Mesendoderm (in vitro differentiated cells): Measurements from ENCODE around the gene KIF5A.
A peak's percentile ranks its signal among the peaks of the same experiment; 100 is the strongest.

Experiments
- DNase-seq: peaks from one replicate; pipeline ENCODE4 v3.0.0; 2013
- H2AK5ac ChIP-seq: 2 replicates; pipeline ENCODE4 v1.6.1; 2013; ENCODE audit warnings: low read length, inconsistent platforms
- H2BK120ac ChIP-seq: 2 replicates; pipeline ENCODE4 v1.6.1; 2013; ENCODE audit warnings: low read depth, mild to moderate bottlenecking, low read length, moderate library complexity, mixed read lengths
- H2BK15ac ChIP-seq: replicated peaks from 2 replicates; pipeline ENCODE4 v1.6.1; 2013; ENCODE audit warnings: low read depth, mild to moderate bottlenecking, moderate library complexity
- H2BK5ac ChIP-seq: 2 replicates; pipeline ENCODE4 v1.6.1; 2013; ENCODE audit warnings: low read length, inconsistent platforms
- H3K18ac ChIP-seq: 2 replicates; pipeline ENCODE4 v1.6.1; 2013; ENCODE audit warnings: mild to moderate bottlenecking, low read length, mixed read lengths
- H3K23ac ChIP-seq: one replicate; pipeline ENCODE4 v1.6.1; 2013; ENCODE audit warnings: low read length
- H3K27ac ChIP-seq: 2 replicates; pipeline ENCODE4 v1.5.1; 2013; ENCODE audit warnings: low read depth, mild to moderate bottlenecking, inconsistent platforms, low read length, moderate library complexity
- H3K27me3 ChIP-seq: 2 replicates; pipeline ENCODE4 v1.6.1; 2013; ENCODE audit warnings: low read length, control low read depth, mild to moderate bottlenecking, inconsistent platforms; ENCODE audit not compliant: insufficient read depth, poor library complexity
- H3K36me3 ChIP-seq: 2 replicates; pipeline ENCODE4 v1.6.1; 2013; ENCODE audit warnings: low read length, inconsistent platforms; ENCODE audit not compliant: control insufficient read depth, insufficient read depth
- H3K4ac ChIP-seq: one replicate; pipeline ENCODE4 v1.6.1; 2013; ENCODE audit warnings: low read depth, mild to moderate bottlenecking, low read length, moderate library complexity
- H3K4me1 ChIP-seq: 2 replicates; pipeline ENCODE4 v1.6.1; 2013; ENCODE audit warnings: low read depth, low read length, inconsistent platforms; ENCODE audit not compliant: control insufficient read depth
- H3K4me2 ChIP-seq: 2 replicates; pipeline ENCODE4 v1.6.1; 2013; ENCODE audit warnings: low read length
- H3K4me3 ChIP-seq: 2 replicates; pipeline ENCODE4 v1.5.1; 2013; ENCODE audit warnings: mild to moderate bottlenecking, low read length
- H3K56ac ChIP-seq: one replicate; pipeline ENCODE4 v1.6.1; 2013; ENCODE audit warnings: low read length
- H3K79me1 ChIP-seq: 2 replicates; pipeline ENCODE4 v1.6.1; 2013; ENCODE audit warnings: low read length, inconsistent platforms
- H3K79me2 ChIP-seq: 2 replicates; pipeline ENCODE4 v1.6.1; 2013; ENCODE audit warnings: mild to moderate bottlenecking, low read length; ENCODE audit not compliant: control insufficient read depth, insufficient read depth
- H3K9ac ChIP-seq: 2 replicates; pipeline ENCODE4 v1.6.1; 2013; ENCODE audit warnings: low read length, inconsistent platforms
- H4K5ac ChIP-seq: one replicate; pipeline ENCODE4 v1.6.1; 2013; ENCODE audit warnings: low read length
- H4K8ac ChIP-seq: one replicate; pipeline ENCODE4 v1.6.1; 2013; ENCODE audit warnings: low read depth, mild to moderate bottlenecking, control low read depth, low read length, moderate library complexity
- WGBS: extraction: QIAGEN DNeasy Blood & Tissue Kit; methylation state at CpG from one replicate; pipeline ENCODE4 v1.1.7; 2013; ENCODE audit warnings: low lambda C conversion rate, missing lambda C conversion rate; ENCODE audit not compliant: insufficient coverage; ENCODE audit errors: extremely low coverage; 5-methylcytosine and 5-hydroxymethylcytosine counted together

KIF5A gene

GRCh38 chr12:57613427-57614109 lies 63.7 kb downstream of the KIF5A start:
- Histone ChIP-seq H3K79me1 (no peaks in the 10 kb centered on the region), H3K36me3 (no peaks in the 10 kb centered on the region), H3K27me3 (peaks cover 37% of the 10 kb centered on the region), H2BK5ac (no peak overlapping the region), H3K4me3 (no peak overlapping the region), H3K9ac (no peak overlapping the region), H3K56ac (peak overlapping the region; percentile 7), H3K27ac (no peak overlapping the region), H4K8ac (no peak overlapping the region), H3K79me2 (no peaks in the 10 kb centered on the region), H3K4ac (no peak overlapping the region), H2AK5ac (no peak overlapping the region), H2BK120ac (no peak overlapping the region), H2BK15ac (no peak overlapping the region), H4K5ac (no peak overlapping the region), H3K4me1 (peaks cover 8% of the 10 kb centered on the region), H3K23ac (no peak overlapping the region), H3K18ac (no peak overlapping the region), H3K4me2 (no peak overlapping the region)
- WGBS, result no CpG with 5 or more reads among the region's 10 CpGs
- no peak for DNase-seq

GRCh38 chr12:57614178-57614947 lies 64.5 kb downstream of the KIF5A start:
- H4K8ac ChIP-seq, result no peak overlapping the region
- no CpG with 5 or more reads among the region's 14 CpGs for WGBS
- no peak overlapping the region for H3K56ac ChIP-seq
- H3K79me1 ChIP-seq, result no peaks in the 10 kb centered on the region
- no peak overlapping the region for H2BK120ac ChIP-seq
- H2BK15ac ChIP-seq, result no peak overlapping the region
- H3K9ac ChIP-seq, result no peak overlapping the region
- H3K18ac ChIP-seq, result no peak overlapping the region
- H2BK5ac ChIP-seq, result no peak overlapping the region
- no peak overlapping the region for H3K4me3 ChIP-seq
- H3K4me2 ChIP-seq, result no peak overlapping the region
- no peak overlapping the region for H3K27ac ChIP-seq
- H3K4ac ChIP-seq, result no peak overlapping the region
- no peak overlapping the region for H4K5ac ChIP-seq
- H3K4me1 ChIP-seq, result peaks cover 4% of the 10 kb centered on the region
- H3K23ac ChIP-seq, result no peak overlapping the region
- peaks cover 44% of the 10 kb centered on the region for H3K27me3 ChIP-seq
- peak; percentile 82 for DNase-seq
- no peaks in the 10 kb centered on the region for H3K36me3 ChIP-seq
- no peak overlapping the region for H2AK5ac ChIP-seq
- H3K79me2 ChIP-seq, result no peaks in the 10 kb centered on the region

GRCh38 chr12:57614948-57615500 lies 65.2 kb downstream of the KIF5A start:
- WGBS, result no CpG with 5 or more reads among the region's 11 CpGs
- Histone ChIP-seq H3K9ac (no peak overlapping the region), H3K4me1 (peaks cover 2% of the 10 kb centered on the region), H3K79me2 (no peaks in the 10 kb centered on the region), H3K4me3 (no peak overlapping the region), H3K27me3 (peaks cover 51% of the 10 kb centered on the region), H2BK5ac (no peak overlapping the region), H2BK15ac (no peak overlapping the region), H2BK120ac (no peak overlapping the region), H3K4ac (no peak overlapping the region), H3K27ac (no peak overlapping the region), H2AK5ac (no peak overlapping the region), H3K18ac (no peak overlapping the region), H4K5ac (no peak overlapping the region), H3K79me1 (no peaks in the 10 kb centered on the region), H3K23ac (no peak overlapping the region), H3K4me2 (no peak overlapping the region), H4K8ac (no peak overlapping the region), H3K36me3 (no peaks in the 10 kb centered on the region), H3K56ac (no peak overlapping the region)
- no peak for DNase-seq

GRCh38 chr12:57615637-57616036 lies 65.8 kb downstream of the KIF5A start:
- no peaks in the 10 kb centered on the region for H3K79me1 ChIP-seq
- no peak overlapping the region for H4K8ac ChIP-seq
- H3K79me2 ChIP-seq, result no peaks in the 10 kb centered on the region
- no peak overlapping the region for H3K4me3 ChIP-seq
- H3K18ac ChIP-seq, result no peak overlapping the region
- no peak overlapping the region for H3K9ac ChIP-seq
- no peak overlapping the region for H2BK5ac ChIP-seq
- no peaks in the 10 kb centered on the region for H3K36me3 ChIP-seq
- no peak overlapping the region for H3K23ac ChIP-seq
- no peak for DNase-seq
- WGBS, result no CpG with 5 or more reads among the region's 5 CpGs
- H3K27ac ChIP-seq, result no peak overlapping the region
- no peak overlapping the region for H2BK15ac ChIP-seq
- no peak overlapping the region for H4K5ac ChIP-seq
- no peak overlapping the region for H2BK120ac ChIP-seq
- H3K27me3 ChIP-seq, result peaks cover 57% of the 10 kb centered on the region
- H2AK5ac ChIP-seq, result no peak overlapping the region
- H3K56ac ChIP-seq, result no peak overlapping the region
- no peak overlapping the region for H3K4me2 ChIP-seq
- peaks cover 2% of the 10 kb centered on the region for H3K4me1 ChIP-seq
- H3K4ac ChIP-seq, result no peak overlapping the region

GRCh38 chr12:57616383-57617101 lies 66.7 kb downstream of the KIF5A start:
- Histone ChIP-seq H4K8ac (no peak overlapping the region), H2AK5ac (no peak overlapping the region), H3K27me3 (peaks cover 66% of the 10 kb centered on the region), H3K4me1 (peaks cover 2% of the 10 kb centered on the region), H3K9ac (no peak overlapping the region), H4K5ac (no peak overlapping the region), H2BK15ac (no peak overlapping the region), H3K36me3 (no peaks in the 10 kb centered on the region), H2BK5ac (no peak overlapping the region), H3K79me1 (no peaks in the 10 kb centered on the region), H3K18ac (no peak overlapping the region), H3K27ac (no peak overlapping the region), H2BK120ac (no peak overlapping the region), H3K4ac (no peak overlapping the region), H3K4me3 (no peak overlapping the region), H3K23ac (no peak overlapping the region), H3K4me2 (no peak overlapping the region), H3K56ac (no peak overlapping the region), H3K79me2 (no peaks in the 10 kb centered on the region)
- no peak for DNase-seq
- no CpG with 5 or more reads among the region's 3 CpGs for WGBS
